GM19099 (cell line): ENCODE results near the gene WIPF2.

Experiments used
- POLR2A ChIP-seq: IDR thresholded peaks from 3 replicates; pipeline ENCODE4 v1.6.1; 2011; ENCODE audit warnings: low read depth; ENCODE audit not compliant: insufficient read length; ENCODE audit errors: extremely low read depth

The WIPF2 gene

GRCh38 chr17:40218740-40219593 lies at the start of gene WIPF2:
Gene WIPF2, plus strand, starts transcription at chr17:40219304. Its CDS starts 37,156 bp downstream, at chr17:40256460.
- peak; percentile 54 for TF ChIP-seq POLR2A

DNA sequence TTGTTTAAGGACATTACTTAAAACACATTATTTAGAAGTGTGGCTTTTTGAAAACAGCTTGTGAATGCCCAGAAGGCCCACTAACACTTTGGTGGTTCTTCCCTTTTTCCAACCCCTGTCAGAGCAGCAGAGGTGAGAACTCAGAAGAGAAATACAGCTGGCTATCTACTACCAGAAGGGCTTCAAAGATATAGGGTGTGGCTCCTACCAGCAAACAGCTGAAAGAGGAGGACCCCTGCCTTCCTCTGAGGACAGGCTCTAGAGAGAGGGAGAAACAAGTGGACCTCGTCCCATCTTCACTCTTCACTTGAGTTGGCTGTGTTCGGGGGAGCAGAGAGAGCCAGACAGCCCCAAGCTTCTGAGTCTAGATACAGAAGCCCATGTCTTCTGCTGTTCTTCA lies 48.8 kb upstream of the WIPF2 start:
- no peak for TF ChIP-seq POLR2A

DNA sequence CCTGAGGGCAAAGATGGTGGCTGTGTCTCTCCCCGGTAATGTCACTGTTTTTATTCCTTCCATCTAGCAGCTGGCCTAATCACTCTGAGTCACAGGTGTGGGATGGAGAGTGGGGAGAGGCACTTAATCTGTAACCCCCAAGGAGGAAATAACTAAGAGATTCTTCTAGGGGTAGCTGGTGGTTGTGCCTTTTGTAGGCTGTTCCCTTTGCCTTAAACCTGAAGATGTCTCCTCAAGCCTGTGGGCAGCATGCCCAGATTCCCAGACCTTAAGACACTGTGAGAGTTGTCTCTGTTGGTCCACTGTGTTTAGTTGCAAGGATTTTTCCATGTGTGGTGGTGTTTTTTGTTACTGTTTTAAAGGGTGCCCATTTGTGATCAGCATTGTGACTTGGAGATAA lies 47.4 kb upstream of the WIPF2 start:
- no peak for TF ChIP-seq POLR2A

DNA sequence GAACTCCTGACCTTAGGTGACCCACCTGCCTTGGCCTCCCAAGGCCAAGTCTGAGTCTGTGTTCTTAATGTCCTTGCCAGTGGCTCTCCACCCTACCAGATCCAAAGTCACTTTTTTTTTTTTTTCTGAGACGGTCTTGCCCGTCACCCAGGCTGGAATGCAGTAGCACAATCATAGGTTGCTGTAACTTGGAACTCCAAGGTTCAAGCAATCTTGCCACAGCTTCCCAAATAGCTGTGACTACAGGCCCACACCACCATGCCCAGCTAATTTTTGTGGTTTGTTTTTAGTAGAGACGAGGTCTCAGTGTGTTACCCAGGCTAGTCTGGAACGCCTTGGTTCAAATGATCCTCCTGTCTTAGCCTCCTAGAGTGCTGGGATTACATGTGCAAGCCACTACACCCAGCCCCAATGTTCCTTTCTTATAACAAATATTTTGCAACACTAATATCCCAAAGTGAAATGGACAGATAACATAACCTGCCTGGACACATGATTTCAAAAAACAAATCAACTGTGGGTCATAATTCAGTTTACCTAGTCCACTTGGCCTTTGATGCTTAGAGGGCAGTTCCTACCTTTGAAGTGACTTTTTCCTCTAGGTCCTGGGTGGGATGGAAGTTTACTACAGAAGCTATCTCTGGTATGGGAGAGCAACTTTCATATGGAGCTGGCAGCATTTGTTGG lies 45.9 kb upstream of the WIPF2 start:
- TF ChIP-seq POLR2A, result no peak

GRCh38 chr17:40173778-40174135 lies 45.3 kb upstream of the WIPF2 start:
- no peak for TF ChIP-seq POLR2A

DNA sequence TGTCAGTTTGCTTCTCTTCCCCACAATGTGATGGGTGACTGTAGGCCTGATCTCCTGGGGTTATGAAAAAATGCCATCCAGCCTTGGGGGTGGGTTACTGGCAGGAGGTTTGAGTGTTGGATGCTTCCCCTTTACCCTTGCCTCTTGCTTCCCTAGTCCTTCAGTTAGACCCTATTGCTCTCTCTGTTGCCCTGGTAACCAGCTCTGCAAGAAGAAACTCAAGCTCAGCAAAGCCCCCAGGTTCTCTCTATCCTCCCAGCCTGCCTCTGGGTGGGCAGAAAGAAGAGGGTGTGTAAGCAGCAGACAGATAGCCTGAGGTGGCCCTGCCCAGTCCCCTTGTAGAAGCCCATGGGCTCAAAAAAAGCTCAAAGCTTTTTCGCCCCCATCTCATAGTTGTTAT lies 44.6 kb upstream of the WIPF2 start:
- no peak for TF ChIP-seq POLR2A

- TF ChIP-seq POLR2A, result no peak
Observed at GRCh38 chr17:40175928-40176753, 43.0 kb upstream of the WIPF2 start.

GRCh38 chr17:40176754-40177110 lies 42.4 kb upstream of the WIPF2 start:
- TF ChIP-seq POLR2A, result no peak

DNA sequence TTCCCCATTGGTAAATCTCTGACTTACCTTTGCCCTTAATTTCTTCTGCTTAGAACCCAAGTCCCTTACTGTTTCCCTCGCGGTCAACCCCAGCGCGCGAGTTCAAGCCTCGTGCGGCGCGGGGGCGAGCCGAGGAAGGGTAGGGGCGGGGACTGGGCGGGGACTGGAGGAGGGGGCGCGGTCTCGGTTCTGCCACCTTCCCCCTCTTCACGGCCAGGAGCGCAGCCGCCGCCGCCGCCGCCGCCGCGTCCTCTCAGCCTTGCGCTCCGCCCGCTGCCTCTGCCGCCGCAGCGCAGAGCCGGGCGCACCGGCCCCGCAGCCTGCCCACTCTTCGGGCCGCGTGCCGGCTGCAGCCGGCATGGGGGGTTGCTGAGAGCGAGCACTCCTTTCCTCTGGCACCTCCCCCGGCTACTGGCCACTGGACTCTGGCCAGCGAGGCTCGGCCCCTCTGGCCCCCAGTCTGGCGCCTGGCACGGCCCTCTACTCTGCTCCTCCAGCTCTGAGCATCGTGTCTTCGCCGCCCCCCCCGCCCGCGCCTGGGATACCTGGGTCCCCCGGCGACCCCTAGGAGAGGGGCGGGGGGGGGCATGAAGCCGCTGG lies 41.7 kb upstream of the WIPF2 start, which contains the start of gene RAPGEFL1:
TSS of gene RAPGEFL1 (plus strand) at position 196 of the 600 bp plus-strand sequence. CDS start at position 588, 392 bp downstream.
- TF ChIP-seq POLR2A, result no peak

DNA sequence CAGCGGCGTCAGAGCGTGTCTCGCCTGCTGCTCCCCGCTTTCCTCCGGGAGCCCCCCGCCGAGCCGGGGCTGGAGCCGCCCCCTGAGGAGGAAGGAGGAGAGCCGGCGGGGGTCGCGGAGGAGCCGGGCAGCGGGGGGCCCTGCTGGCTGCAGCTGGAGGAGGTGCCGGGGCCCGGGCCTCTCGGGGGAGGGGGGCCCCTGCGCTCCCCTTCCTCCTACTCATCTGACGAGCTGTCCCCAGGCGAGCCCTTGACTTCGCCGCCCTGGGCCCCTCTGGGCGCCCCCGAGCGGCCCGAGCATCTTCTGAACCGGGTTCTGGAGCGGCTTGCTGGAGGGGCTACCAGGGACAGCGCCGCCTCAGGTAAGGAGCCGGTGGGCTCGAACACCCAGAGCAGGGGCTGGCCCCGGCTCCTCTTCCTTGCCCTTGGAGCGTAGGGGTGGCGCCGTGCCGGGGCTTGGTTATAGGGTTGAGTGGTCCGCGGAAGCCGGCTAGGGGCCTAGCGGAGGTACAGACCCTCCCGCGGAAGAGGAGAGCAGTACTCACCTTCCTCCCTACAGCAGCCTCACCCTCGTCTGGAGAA lies 41.0 kb upstream of the WIPF2 start:
- TF ChIP-seq POLR2A, result no peak

GRCh38 chr17:40178660-40179059 lies 40.4 kb upstream of the WIPF2 start:
- TF ChIP-seq POLR2A, result no peak

GRCh38 chr17:40179923-40180659 lies 39.0 kb upstream of the WIPF2 start:
- no peak for TF ChIP-seq POLR2A

GRCh38 chr17:40180694-40181093 lies 38.4 kb upstream of the WIPF2 start:
- no peak for TF ChIP-seq POLR2A

- TF ChIP-seq POLR2A, result no peak
Observed at GRCh38 chr17:40181205-40181604, 37.9 kb upstream of the WIPF2 start.

DNA sequence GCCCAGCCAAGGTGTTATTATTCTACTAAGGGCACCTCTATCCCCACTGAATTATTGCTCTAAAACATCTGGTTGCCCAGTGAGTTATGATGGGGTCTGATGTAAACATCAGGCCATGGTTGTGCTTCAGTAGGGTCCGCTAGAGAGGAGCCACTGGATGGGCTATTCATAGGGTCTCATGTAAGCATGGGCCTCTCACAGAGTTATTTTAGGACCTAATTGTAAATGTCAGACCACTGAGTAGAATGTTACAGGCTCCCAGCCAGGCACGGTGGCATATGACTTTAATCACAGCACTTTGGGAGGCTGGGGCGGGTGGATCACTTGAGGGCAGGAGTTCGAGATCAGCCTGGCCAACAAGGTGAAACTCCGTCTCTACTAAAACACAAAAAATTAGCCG lies 36.5 kb upstream of the WIPF2 start:
- no peak for TF ChIP-seq POLR2A

GRCh38 chr17:40187238-40187637 lies 31.9 kb upstream of the WIPF2 start:
- no peak for TF ChIP-seq POLR2A
